BE2C (cell line): ENCODE results near the gene TTLL4.
"Not testable (repeated sequence)": the region's sequence is repeated elsewhere in the genome, so short reads cannot be mapped to it uniquely, and the experiment has no call there.

Experiments
- DNase-seq: peaks from one replicate; pipeline ENCODE4 v3.0.0-alpha.2; 2020
- H3K27me3 ChIP-seq: fragments of 250-450 bp; sonication (Bioruptor Pico); 2 replicates; pipeline ENCODE4 v1.5.1; 2020; ENCODE audit warnings: mild to moderate bottlenecking
- H3K36me3 ChIP-seq: fragments of 250-450 bp; sonication (Bioruptor Pico); 2 replicates; pipeline ENCODE4 v1.5.1; 2020; ENCODE audit warnings: mild to moderate bottlenecking
- H3K4me1 ChIP-seq: fragments of 250-450 bp; sonication (Bioruptor Pico); 2 replicates; pipeline ENCODE4 v1.5.1; 2020
- H3K4me3 ChIP-seq: 2 replicates; pipeline ENCODE4 v1.5.1; 2011; ENCODE audit warnings: low read depth, low read length
- H3K9me3 ChIP-seq: fragments of 250-450 bp; sonication (Bioruptor Pico); 2 replicates; pipeline ENCODE4 v1.5.1; 2020
- TF ChIP-seq, protein P1 (sequence below): IDR thresholded peaks from 2 replicates; pipeline ENCODE4 v1.5.1; 2012; ENCODE audit warnings: mild to moderate bottlenecking, low read depth, low read length

The TTLL4 gene

DNA sequence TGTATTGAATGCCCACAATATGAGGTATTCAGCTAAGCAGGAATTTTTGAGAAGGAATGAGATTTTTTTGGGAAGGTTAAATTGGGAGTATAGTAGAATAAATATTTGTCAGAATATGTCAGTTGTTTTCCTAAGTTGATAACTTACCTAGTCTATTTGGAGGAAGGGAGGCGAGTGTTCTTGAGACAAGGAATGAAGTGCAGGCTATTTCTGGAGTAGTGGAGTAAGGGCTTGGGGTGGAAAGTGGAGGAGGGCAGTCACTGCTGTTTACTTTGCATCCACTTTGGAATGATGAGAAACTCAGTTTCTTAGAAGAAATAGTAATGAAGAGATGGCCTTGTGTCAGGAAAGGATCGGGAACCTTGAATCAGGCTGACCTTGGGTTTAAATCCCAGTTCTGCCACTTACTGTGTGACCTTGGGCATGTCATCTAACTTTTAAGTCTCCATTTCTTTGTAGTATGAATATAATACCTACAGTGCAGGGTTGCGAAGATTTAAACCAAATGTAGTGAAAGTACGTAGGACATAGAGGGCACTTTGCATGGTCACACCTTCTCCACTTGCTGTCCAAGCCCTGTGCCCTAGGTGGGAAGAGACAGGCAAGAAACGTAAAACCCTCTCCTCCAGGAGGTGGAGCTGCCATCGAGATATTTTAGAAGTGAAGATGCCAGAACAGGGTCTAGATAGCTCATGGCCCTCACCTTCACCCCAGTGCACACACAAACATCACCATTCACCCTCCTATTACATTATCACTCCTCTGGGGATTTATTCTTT is 46.2 kb downstream of the TTLL4 start:
- H3K4me1 ChIP-seq = no peaks in the 10 kb centered on the region
- DNase-seq = no peak
- TF ChIP-seq, protein P1, sequence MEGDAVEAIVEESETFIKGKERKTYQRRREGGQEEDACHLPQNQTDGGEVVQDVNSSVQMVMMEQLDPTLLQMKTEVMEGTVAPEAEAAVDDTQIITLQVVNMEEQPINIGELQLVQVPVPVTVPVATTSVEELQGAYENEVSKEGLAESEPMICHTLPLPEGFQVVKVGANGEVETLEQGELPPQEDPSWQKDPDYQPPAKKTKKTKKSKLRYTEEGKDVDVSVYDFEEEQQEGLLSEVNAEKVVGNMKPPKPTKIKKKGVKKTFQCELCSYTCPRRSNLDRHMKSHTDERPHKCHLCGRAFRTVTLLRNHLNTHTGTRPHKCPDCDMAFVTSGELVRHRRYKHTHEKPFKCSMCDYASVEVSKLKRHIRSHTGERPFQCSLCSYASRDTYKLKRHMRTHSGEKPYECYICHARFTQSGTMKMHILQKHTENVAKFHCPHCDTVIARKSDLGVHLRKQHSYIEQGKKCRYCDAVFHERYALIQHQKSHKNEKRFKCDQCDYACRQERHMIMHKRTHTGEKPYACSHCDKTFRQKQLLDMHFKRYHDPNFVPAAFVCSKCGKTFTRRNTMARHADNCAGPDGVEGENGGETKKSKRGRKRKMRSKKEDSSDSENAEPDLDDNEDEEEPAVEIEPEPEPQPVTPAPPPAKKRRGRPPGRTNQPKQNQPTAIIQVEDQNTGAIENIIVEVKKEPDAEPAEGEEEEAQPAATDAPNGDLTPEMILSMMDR = no peak
- no peaks in the 10 kb centered on the region for H3K27me3 ChIP-seq
- peaks cover 35% of the 10 kb centered on the region for H3K36me3 ChIP-seq
- H3K4me3 ChIP-seq = no peak overlapping the region
- no peaks in the 10 kb centered on the region for H3K9me3 ChIP-seq

DNA sequence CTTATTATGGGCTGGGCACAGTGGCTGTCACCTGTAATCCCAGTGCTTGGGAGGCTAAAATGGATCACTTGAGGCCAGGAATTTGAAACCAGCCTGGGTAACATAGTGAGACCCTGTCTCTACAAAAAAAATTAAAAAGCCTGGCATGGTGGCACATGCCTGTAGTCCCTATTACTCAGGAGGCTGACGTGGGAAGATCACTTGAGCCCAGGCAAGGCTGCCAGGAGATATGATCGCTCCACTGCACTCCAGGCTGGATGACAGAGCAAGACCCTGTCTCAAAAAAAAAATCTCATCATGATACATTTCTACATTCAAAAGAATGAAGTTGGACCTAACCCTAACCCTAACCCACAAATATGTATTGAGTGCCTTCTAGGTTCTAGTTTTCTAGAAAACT is 51.2 kb downstream of the TTLL4 start:
- no peaks in the 10 kb centered on the region for H3K9me3 ChIP-seq
- H3K4me3 ChIP-seq = no peak overlapping the region
- no peaks in the 10 kb centered on the region for H3K36me3 ChIP-seq
- TF ChIP-seq, protein P1 = no peak
- H3K4me1 ChIP-seq = no peaks in the 10 kb centered on the region
- no peak for DNase-seq
- no peaks in the 10 kb centered on the region for H3K27me3 ChIP-seq

DNA sequence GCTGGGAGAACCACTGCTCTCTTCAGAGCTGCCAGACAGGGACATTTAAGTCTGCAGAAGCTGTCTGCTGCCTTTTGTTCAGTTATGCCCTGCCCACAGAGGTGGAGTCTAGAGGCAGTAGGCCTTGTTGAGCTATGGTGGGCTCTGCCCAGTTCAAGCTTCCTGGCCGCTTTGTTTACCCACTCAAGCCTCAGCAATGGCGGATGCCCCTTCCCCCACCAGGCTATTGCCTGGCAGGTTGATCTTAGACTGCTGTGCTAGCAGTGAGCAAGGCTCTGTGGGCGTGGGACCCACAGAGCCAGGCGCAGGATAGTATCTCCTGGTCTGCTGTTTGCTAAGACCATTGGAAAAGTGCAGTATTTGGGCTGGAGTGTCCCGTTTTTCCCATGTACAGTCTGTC is 62.1 kb downstream of the TTLL4 start:
- DNase-seq, H3K4me1 ChIP-seq, H3K4me3 ChIP-seq, H3K9me3 ChIP-seq, H3K27me3 ChIP-seq, H3K36me3 ChIP-seq: not testable (repeated sequence)

DNA sequence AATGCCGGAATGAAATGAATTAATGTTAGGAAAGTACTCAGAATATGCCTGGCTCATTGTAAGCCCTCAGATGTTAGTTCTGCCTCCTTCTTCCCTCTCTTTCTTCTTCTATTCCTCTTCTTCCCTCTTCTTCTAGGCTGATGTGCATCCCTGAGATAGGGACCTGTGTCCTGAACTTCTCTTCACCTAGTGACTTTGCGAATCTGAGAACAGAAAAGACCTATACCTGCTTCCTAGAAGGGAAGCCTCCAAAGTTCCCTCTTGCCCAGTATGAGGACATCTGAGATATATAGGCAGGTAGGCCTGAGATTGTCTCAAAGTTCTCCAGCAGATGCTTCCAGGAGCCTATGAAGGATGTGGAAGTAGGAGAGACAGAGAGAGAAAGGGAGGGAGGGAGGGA is 63.2 kb downstream of the TTLL4 start:
- Histone ChIP-seq H3K36me3 (no peaks in the 10 kb centered on the region), H3K27me3 (no peaks in the 10 kb centered on the region), H3K4me1 (no peaks in the 10 kb centered on the region), H3K9me3 (peaks cover 4% of the 10 kb centered on the region), H3K4me3 (no peak overlapping the region)
- no peak for DNase-seq
- TF ChIP-seq, protein P1 = no peak

DNA sequence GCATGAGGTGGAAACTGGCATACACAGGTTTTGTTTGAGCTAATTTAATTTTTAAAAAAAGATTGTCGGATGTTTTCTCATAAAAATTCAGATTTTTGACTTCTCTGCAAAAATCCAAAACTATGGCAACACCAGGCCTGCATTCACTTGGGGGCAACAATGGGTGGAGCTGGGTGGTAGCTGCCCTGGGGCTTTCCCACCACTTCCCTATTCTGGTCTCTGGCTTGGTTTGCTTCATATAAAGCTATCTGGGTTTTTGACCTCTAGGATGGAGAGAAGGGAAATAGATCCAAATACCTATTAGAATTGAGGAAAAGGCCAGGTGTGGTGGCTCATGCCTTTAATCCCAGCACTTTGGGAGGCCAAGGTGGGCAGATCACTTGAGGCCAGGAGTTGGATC is 65.9 kb downstream of the TTLL4 start:
- Histone ChIP-seq H3K4me3 (no peak overlapping the region), H3K9me3 (peaks cover 4% of the 10 kb centered on the region), H3K36me3 (no peaks in the 10 kb centered on the region), H3K4me1 (no peaks in the 10 kb centered on the region), H3K27me3 (no peaks in the 10 kb centered on the region)
- no peak for DNase-seq
- TF ChIP-seq, protein P1 = no peak

DNA sequence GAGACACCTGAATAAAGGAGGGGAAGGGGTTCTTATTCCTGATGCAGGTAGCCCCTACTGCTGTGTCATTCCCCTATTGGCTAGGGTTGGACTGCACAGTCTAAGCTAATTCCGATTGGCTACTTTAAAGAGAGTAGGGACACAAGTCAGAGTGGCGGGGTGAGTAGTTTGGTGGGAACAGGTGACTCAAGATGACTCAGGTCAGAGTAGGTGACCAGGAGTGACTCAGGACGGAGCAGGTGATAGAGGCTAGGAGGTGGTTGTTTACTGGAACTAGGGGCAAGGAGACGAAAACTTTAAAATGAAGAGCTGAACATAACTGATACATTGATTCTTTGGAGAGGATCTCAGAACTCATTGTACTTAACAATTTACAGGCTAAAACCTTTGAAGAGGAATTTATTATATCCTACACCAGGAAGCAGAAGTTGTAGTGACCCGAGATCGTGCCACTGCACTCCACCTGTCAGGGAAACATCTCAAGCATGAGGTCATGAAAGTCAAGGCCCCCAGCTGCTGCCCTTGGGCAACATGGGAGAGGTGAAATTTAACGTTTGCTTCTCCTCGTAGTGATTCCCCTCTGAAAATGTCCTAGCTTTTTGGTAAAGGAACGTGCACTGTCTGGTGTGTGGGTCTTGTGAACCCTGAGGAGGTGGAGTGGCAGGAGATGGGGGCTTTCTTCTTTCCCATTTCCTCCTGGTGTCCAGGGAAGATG is 66.8 kb downstream of the TTLL4 start:
- TF ChIP-seq, protein P1 = no peak
- no peaks in the 10 kb centered on the region for H3K36me3 ChIP-seq
- no peak for DNase-seq
- H3K4me3 ChIP-seq = no peak overlapping the region
- no peaks in the 10 kb centered on the region for H3K27me3 ChIP-seq
- peaks cover 4% of the 10 kb centered on the region for H3K9me3 ChIP-seq
- no peaks in the 10 kb centered on the region for H3K4me1 ChIP-seq
